ENCODE data around the gene SERINC5.

The SERINC5 gene

DNA sequence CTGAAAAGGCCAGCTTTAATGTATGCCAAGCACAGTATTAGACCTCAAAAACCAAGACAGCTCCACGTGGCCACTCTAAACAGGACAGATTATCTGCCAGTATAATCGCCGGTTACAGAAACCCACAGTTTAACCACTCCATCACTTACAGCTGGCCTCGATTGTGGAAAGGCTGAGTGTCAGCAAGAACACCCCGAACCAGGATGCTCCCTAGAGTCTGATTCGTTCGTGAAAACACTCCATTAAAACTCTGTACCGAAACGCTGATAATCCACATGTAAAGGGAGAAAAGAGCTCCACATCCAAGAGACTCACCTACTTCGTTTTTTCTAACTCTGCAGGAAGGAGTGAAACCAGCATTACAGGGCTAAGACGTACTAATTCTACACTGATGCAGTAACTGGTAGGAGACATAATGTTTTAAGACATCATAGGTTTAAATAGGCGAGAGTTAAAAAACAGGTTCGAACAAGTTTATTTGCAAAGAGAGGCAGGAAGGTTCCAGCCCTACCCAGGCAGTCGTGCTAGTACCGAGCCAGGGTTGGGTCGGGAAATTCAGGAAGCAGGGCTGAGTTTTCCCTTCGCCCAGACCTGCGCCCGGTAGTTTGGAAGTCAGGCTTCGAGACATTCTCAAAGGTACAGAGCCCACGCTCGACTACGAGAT lies 949 bp downstream of the SERINC5 start:
- DNase-seq (ENCODE audit: low spot score), result peak; percentile 41

DNA sequence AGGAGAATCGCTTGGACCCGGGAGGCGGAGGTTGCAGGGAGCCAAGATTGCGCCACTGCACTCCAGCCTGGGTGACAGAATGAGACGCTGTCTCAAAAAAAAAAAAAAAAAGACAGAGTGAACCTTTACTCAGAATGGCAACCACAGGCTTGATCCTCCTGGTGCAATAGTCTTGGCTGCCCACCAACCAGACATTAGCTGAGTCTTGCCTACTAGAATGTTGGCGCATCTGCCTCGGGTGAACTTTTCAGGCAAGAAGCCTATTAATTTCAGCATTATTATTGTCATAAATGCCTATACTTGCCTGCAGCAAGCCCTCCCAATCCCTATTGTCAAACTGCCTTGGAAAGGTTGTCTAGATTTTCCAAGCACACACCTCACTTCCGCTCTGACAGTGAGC lies 4.2 kb downstream of the SERINC5 start:
- DNase-seq (ENCODE audit: low spot score), result no peak

DNA sequence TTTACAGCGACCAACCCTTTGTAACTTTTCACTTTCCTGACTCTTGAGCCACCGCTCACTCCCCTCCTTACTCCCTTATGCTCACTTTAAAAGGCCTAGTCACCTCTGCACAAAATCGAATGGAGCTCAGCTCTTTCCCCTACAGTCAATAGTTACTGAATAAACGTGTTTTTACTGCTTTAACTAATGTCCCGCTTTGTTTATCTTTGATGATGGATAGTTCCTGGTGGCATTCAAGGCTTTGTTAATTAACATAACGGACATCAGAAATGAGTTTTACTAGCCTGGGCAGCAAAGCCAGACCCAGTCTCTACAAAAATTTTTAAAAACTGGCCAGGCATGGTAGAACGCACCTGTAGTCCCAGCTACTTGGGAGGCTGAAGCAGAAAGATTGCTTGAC lies 5.0 kb downstream of the SERINC5 start:
- no peak for DNase-seq (ENCODE audit: low spot score)

DNA sequence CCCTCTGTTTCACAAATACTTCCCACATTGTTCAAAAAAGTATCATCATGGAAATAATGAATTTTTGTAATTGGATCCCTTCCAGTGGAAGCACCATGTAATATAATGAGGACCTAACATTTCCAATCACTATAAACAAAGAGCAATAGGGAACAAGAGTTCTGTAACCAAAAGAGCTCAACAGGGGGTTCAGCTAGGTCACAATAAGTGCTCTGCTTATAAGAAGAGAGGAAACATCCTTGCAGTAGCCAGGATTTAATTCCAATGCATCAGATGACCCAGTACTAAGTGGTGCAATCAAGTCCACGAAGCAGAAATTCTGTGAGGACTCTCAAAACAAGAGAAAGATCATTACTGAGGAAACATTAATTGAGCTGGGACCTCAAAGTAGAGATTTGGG lies 5.9 kb downstream of the SERINC5 start:
- no peak for DNase-seq (ENCODE audit: low spot score)

DNA sequence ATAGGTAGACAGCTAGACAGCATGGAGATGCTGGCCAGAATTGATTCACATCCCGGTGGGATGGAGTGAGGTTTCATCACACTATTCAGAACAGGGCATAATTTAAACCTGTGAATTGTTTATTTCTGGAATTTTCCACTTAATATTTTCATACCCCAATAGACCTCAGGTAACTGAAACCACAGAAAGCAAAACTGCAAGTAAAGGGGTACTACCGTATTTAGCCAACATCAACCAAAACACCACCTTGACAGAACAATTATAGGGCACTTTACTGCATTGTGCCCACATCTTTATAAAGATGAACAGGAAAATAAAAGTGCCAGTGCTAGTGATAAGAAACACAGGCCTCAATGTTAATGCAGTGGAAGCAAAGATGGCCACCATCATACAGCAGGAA lies 7.5 kb downstream of the SERINC5 start:
- DNase-seq (ENCODE audit: low spot score), result no peak

DNA sequence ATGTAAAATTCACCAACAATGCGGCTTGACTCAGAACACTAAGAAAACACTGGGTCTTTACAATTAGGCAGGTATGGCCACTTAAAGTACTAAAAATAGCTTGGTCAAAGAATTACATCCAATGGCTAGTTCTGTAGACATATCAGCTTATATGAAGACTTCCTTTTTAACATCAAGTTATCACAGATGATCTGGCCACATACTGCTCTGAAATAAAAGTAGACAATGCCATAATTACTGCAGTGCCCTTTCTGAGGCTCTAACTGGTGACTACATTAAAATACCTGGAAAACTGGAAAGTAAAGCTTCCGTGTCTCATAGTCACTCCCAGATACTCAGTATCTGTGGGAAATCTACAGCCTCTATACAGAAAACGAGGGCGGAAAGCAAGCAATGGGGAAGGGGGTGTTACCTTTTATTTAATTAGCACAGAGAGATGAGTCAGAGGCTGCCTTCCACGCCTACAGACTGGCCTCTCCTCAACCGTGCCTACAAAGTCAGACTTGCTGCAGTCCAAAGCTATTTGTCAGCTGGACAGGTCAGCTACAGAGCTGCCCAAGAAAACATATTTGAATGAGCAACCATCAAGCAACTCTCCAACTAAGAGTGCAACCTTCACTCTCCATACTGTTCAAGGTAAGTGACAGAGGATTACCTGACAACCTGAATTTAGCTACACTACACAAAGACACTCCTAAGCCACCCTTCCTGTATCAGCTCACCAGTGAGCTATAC lies 8.7 kb downstream of the SERINC5 start:
- no peak for DNase-seq (ENCODE audit: low spot score)

DNA sequence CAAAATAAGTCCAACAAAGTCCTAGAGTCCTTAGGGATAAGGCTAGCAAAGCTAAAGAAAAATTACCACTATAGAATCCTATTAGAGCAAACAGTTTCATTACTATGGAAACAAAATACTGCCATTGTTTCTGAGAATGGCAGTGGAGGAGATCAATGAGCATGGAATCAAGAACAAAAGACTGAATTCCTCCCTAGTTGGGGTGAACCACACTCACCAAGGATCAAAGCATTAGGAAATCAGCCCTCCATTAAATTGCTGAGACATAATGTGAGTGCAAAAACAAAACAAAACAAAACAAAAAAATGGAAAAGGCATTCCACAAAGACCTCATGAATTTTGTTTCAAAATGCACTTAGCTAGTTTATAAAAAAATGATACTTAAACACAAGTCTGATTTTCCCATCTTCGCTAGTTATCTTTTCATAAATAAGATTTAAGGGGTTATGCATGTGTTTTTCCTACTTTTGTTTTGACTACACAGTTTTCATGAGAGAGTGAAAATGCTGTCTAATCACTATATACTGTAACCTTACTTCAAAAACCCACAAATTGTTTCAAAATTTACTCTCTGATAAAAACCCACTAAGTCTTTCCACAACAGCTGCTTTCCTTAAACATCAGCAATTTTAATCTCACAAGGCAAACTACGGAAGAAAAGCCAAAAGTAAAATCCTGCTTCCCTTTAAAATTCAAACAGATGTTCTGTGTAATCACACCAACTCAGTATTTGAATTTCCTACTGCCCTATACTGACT lies 9.7 kb downstream of the SERINC5 start:
- no peak for DNase-seq (ENCODE audit: low spot score)

DNA sequence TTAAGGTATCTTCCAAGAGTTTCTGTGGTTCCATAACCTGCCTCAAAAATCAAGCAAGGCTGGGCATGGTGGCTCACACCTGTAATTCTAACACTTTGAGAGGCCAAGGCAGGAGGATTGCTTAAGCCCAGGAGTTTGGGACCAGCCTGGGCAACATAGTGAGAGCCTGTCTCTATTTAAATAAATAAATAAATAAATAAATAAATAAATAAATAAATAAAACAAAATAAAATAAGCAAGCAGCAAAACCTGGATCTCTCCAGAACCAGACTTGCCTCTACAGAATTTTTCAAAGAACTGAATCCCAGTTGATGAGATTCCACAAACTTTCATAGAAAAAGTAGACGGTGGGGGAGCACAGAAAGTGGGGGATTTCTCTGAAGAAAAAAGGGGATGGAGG lies 12.3 kb downstream of the SERINC5 start:
- no peak for DNase-seq (ENCODE audit: low spot score)

DNA sequence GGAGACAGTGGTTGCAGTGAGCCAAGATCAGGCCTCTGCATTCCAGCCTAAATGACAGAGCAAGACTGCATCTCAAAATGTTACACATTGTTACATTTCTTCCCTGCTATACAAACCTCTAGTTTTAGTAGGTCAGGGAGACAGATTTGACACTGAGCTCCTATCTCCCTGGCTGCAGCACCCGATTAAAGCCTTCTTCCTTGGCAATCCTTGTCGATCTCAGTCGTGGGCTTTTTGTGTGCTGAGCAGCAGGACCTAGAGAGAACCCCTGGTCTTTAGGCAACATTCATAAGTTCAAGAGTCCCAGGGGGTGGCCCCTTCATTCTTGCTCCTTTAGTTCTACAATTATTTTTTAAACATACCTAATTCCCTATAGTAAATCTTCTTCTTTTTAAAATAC lies 13.0 kb downstream of the SERINC5 start:
- no peak for DNase-seq (ENCODE audit: low spot score)

DNA sequence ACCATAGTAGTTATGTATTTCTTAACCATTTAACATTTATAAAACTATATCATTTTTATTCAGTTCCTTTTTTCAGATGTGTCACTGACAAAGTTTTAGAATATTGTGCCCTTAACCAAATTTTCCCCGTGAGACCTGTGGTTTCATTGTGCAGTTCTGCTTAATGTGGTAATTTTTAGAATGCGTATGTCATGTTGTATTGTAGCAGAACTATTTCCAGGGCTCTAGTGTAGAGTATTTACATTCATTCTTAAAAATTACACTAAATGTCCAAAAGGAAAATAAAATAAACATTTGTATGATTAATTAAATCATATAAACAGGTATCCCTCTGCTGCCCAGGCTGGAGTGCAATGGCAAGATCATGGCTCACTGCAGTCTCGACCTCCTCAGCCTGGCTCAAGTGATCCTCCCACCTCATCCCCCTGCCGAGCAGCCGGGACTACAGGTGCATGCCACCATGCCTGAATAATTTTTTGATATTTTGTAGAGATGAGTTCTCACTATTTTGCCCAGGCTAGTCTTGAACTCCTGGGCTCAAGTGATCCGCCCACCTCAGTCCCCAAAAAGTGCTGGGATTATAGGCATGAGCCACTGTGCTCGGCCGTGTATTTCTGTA lies 15.4 kb downstream of the SERINC5 start:
- no peak for DNase-seq (ENCODE audit: low spot score)

DNA sequence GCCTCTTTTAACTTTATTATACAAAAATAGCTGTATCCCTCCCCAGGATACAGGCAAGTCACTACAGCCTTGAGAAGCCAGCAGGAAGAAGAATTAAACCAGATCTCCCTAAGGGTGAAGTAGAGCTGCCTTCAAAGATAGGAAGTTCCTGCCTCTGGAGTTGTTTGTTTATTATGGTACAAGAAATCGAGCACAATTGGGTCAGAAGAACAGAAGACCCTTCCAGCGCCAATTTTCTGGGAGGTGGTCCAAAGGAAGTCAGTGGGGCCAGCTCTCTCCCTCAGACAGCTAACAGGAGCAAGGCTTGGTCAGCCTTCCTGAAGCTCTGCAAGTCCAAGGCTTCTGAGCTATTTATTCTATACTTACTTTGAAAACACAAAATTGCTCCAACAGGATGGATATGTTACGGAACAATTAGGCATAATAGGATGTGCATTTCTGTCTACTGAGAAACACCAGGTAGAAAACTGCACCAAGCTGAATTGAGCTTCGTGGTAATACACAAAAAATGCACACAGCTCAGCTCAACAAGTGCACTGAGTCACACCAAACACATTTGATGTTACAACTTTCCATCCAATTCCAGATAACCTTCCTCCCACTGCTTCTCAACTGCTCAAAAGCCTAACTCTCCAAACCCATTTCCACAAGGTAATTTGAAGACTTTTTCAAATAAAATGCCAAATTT lies 16.0 kb downstream of the SERINC5 start:
- DNase-seq (ENCODE audit: low spot score), result no peak

DNA sequence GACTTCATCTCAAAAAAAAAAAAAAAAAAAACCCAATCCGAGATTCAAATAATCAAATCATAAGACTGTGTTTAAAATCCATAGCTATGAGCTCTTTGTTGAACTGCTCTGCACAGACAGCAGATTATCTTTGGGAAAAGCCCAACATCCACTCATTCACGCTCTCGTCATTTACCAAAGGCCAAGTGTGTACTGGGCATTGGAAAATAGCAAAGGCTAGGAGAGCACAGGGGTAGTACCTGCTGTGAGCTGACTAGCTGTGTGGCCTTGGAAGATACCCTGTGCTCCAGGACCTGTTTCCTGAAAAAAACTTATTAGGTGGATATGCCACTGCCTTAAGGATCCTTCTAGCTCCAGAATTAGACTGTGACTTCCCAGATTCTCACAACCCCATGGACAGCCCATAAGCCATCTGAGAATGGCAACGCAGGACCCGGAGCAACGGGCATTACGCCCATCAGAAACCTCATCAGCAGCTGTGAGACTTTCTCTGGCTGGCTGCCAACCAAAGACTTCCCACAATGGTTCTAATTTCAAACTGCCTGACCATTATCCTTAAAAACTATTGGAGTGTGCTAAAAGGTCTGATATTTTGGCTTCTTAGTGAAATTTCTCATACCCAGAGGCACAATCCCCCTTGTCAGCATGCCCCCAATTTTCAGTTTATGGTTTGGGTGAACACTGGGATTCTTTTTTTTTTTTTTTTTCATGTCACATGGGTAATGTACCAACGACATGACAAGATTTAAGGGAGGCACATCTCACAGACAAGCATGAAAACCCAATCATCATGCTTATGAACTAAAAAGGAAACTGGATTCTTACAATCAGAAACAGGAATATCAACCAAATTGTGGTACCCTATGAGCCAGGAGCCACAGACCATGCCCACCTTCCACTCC lies 16.8 kb downstream of the SERINC5 start:
- DNase-seq (ENCODE audit: low spot score), result peak; percentile 91

DNA sequence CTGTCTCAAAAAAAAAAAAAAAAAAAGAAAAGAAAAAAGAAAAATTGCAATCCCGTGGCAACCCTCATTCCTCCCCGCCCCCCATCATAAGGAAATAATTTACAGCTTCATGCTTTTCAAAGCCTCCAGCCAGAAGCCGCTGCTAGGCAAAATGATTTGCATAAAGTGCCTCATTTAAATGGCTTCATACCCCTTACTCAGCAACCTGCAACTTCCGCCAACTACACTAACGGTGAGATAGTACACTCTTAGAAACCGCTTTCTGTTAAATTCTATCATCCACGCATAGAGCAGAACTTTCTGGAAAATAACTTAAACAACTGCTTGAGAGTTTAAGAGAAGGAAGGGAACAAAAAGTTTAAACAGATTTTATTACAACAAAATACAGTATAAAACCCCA lies 17.8 kb downstream of the SERINC5 start:
- no peak for DNase-seq (ENCODE audit: low spot score)

DNA sequence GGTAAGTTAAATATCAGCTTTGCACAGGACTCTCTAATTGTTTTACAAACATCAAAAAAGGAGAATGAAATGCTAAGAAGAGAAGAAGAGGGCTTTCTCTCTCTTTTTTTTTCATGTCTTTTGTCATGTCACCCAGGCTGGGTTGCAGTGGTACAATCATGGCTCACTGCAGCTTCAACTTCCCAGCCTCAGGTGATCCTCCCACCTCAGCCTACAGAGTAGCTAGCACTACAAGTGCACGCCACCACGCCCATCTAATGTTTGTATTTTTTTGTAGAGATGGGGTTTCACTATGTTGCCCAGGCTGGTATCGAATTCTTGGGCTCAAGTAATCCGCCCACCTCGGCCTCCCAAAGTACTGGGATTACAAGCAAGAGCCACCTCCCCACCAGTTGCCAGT lies 18.6 kb downstream of the SERINC5 start:
- DNase-seq (ENCODE audit: low spot score), result no peak

DNA sequence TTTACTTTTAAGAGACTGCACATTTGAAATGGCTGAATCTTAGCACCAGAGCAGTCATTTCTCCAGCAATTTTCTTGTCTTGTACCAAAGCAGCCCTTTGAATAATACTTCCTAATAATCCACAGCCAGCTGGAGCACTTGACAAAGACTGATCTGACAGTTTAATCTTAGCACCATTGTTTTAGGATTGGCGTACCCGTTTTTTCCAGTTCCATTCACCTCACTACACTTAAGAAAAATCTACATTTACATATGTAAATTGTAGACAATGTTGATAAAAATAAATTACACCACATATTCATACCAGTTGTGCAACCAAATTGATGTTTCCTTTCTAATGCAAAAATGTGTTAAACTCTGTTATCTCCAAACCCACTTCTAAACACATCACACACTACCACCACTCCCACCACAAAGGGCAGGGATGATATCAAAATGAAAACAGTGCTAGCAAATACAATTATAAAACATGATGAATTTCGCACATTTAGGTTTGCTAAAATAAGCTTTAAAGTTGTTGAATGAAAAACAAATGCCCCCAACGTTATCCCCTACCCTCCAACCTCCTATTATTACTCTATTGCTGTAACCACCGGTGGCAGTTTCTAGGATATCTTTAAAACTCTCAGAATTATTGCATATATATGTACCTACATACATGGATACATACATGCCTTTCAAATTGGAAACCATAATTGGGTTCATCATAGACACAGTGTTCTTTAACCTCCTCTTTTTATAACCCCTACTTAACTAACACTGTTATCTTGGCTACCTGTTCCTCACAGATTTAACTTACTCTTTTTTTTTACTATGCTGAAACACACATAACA lies 21.5 kb downstream of the SERINC5 start:
- no peak for DNase-seq (ENCODE audit: low spot score)

DNA sequence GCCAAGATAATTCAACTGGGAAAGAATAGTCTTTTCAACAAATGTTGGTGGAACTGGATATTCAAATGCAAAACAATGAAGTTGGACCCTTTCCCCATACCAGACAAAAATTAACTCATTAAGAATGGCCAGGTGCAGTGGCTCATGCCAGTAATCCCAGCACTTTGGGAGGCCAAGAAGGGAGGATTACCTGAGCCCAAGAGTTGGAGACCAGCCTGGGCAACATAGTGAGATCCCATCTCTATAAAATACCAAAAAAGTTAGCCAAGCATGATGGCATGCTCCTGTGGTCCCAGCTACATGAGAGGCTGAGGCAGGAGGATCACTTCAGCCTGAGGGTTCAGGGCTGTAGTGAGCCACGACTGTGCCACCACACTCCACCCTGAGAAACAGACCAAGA lies 24.2 kb downstream of the SERINC5 start:
- no peak for DNase-seq (ENCODE audit: low spot score)

DNA sequence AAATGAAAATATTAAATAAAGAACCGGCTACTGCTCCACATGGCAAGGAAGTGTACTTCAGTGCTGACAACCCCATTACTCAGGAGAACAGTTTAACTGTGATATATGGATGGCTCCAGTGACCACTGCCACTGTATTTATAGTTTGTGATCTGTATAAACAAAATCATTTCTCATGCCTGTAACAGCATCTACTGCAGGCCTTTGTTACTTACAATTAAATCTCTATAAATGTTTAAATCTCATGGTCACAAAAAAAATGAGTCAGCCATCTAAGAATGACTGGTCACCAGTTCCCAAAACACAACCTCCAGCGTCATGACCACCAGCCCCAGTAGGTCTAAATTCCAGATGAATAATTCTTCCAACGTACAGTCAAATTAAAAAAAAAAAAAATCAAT lies 24.6 kb downstream of the SERINC5 start:
- no peak for DNase-seq (ENCODE audit: low spot score)

DNA sequence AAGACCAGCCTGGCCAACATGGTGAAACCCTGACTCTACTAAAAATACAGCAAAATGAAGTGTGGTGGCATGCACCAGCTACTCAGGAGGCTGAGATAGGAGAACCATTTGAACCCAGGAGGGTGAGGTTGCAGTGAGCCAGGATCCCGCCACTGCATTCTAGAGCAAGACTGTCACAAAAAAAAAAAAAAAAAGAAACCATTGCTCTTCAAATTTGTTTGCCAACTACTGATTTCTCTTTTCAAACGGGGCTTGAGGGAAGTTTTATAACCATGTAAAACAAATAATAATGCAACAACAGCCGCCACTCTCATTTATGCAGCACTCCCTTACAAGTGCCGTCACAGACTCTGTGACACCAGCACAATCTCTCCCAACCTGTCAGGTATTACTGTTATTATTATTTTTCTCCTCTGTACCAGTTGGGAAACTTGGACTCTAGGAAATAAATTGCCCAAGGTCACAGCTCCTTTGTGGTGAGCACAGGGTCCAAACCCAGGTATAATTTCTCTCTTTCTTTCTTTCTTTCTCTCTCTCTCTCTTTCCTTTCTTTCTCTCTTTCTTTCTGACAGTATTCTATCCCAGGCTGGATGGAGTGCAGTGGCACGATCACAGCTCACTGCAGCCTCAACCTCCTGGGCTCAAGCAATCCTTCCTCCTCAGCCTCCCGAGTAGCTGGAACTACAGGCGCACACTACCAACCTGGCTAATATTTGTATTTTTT lies 25.4 kb downstream of the SERINC5 start:
- DNase-seq (ENCODE audit: low spot score), result no peak

DNA sequence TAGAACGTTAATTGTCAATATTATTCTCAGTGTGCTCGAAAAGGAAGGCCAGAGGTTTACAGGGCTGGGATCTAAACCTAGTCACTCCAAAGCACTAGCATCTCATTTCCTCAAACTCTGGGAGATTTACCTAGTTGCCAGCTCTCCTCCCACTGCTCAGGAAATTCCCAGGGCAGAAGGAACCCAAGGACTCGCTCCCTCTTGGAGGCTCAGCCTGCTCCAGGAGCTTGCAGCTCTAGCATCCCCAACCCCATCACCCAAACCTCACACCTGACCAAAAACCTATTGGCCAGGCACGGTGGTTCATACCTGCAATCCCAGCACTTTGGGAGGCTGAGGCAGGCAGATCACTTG lies 26.0 kb downstream of the SERINC5 start:
- no peak for DNase-seq (ENCODE audit: low spot score)
